CD4-positive, CD25-positive, alpha-beta regulatory T cell (primary cell): ENCODE results near the gene ENC1. TPM values are rescaled to one million over a fixed set of nuclear protein-coding genes. Genes with fewer than 3 reads are reported as not detected.
A peak's percentile ranks its signal among the peaks of the same experiment; 100 is the strongest.

Experiments used
- ATAC-seq, 2 donors: fragments of 150-1000 bp; cut with Tn5 transposase; one replicate each; pipeline ENCODE4 v1.10.0; 2021; ENCODE audit warnings: low read depth in 2 of 2, moderate number of reproducible peaks in 2 of 2, moderate library complexity in 1 of 2
- DNase-seq, 3 donors: peaks; one replicate each; pipeline versions ENCODE4 v3.0.0 to v3.0.0-alpha.2; 2012 to 2022; ENCODE audit warnings: mixed read lengths in 1 of 3
- H3K27ac ChIP-seq: one replicate; pipeline ENCODE4 v1.7.0; 2013; ENCODE audit warnings: mild to moderate bottlenecking, low read length; ENCODE audit not compliant: insufficient read depth, poor library complexity, severe bottlenecking
- H3K27me3 ChIP-seq: one replicate; pipeline ENCODE4 v1.7.0; 2013; ENCODE audit warnings: low read length; ENCODE audit not compliant: control insufficient read depth, insufficient read depth
- H3K36me3 ChIP-seq: one replicate; pipeline ENCODE4 v1.7.0; 2013; ENCODE audit warnings: mild to moderate bottlenecking, low read length, moderate library complexity; ENCODE audit not compliant: control insufficient read depth, insufficient read depth
- H3K4me1 ChIP-seq: 2 replicates; pipeline ENCODE4 v1.7.0; 2013; ENCODE audit warnings: mild to moderate bottlenecking, low read length; ENCODE audit not compliant: insufficient read depth, control insufficient read depth, poor library complexity, severe bottlenecking
- H3K4me3 ChIP-seq: one replicate; pipeline ENCODE4 v1.7.0; 2013; ENCODE audit warnings: low read depth, mild to moderate bottlenecking, low read length, moderate library complexity
- H3K9me3 ChIP-seq, 2 experiments: 1 replicate in 1 of 2; 2 replicates in 1 of 2; pipeline ENCODE4 v1.7.0; 2013; ENCODE audit warnings: low read length in 2 of 2, mild to moderate bottlenecking in 1 of 2, moderate library complexity in 1 of 2; ENCODE audit not compliant: control insufficient read depth in 2 of 2
- H3K27ac Mint-ChIP-seq, 3 donors: one replicate each; pipeline ENCODE4 v1.8.0; 2020 to 2022; ENCODE audit warnings: mild to moderate bottlenecking in 3 of 3, mixed read lengths in 3 of 3, moderate library complexity in 2 of 3
- H3K27me3 Mint-ChIP-seq: one replicate; pipeline ENCODE4 v1.8.0; 2022; ENCODE audit warnings: mild to moderate bottlenecking, mixed read lengths
- H3K36me3 Mint-ChIP-seq: one replicate; pipeline ENCODE4 v1.8.0; 2020; ENCODE audit warnings: mixed read lengths
- H3K4me1 Mint-ChIP-seq, 4 donors: one replicate each; pipeline ENCODE4 v1.8.0; 2020 to 2022; ENCODE audit warnings: mixed read lengths in 4 of 4, mild to moderate bottlenecking in 1 of 4
- H3K4me3 Mint-ChIP-seq, 4 donors: one replicate each; pipeline ENCODE4 v1.8.0; 2020 to 2022; ENCODE audit warnings: mild to moderate bottlenecking in 4 of 4, mixed read lengths in 4 of 4, moderate library complexity in 3 of 4
- H3K9me3 Mint-ChIP-seq, 7 donors: one replicate each; pipeline ENCODE4 v1.8.0; 2020 to 2022; ENCODE audit warnings: mixed read lengths in 7 of 7, mild to moderate bottlenecking in 3 of 7, moderate library complexity in 2 of 7
- polyA plus RNA-seq, 4 donors: library from polyadenylated mRNA; unstranded; fragments of 300-500 nt; fragmentation: Illumina TruSeq; gene quantifications; one replicate each; pipeline ENCODE4 v1.2.3, GENCODE V29; 2021
- total RNA-seq: library from RNA; stranded (reverse); gene quantifications from one replicate; pipeline ENCODE4 v1.2.3, GENCODE V29; 2022

Gene ENC1
- total and polyA plus RNA-seq, 5 donors from 2014 or later, result 0.10 to 6.8 (median 0.48) TPM; not detected in 1

GRCh38 chr5:74582853-74583252 is 57.7 kb downstream of the ENC1 start:
- DNase-seq (no peak), ATAC-seq (no peak)
- H3K9me3 ChIP-seq, result no peaks in the 10 kb centered on the region
- H3K4me1 ChIP-seq, result peaks cover 14% of the 10 kb centered on the region
- H3K27ac Mint-ChIP-seq, result no peak overlapping the region
- no peaks in the 10 kb centered on the region for H3K36me3 Mint-ChIP-seq
- H3K27ac ChIP-seq, result no peak overlapping the region
- no peak overlapping the region for H3K4me3 Mint-ChIP-seq
- H3K9me3 Mint-ChIP-seq, result no peaks in the 10 kb centered on the region
- H3K4me1 Mint-ChIP-seq, result peaks cover 5 to 15% (median 9%) of the 10 kb centered on the region in 4 donors
- H3K4me3 ChIP-seq, result no peak overlapping the region
- no peaks in the 10 kb centered on the region for H3K36me3 ChIP-seq
- H3K27me3 ChIP-seq, result peaks cover 3% of the 10 kb centered on the region
- peaks cover 8% of the 10 kb centered on the region for H3K27me3 Mint-ChIP-seq

GRCh38 chr5:74581988-74582365 is 58.6 kb downstream of the ENC1 start:
- no peak for DNase-seq
- Histone ChIP-seq H3K4me3 (no peak overlapping the region), H3K27ac (no peak overlapping the region), H3K36me3 (no peaks in the 10 kb centered on the region), H3K27me3 (peaks cover 3% of the 10 kb centered on the region), H3K4me1 (peaks cover 20% of the 10 kb centered on the region), H3K9me3 (no peaks in the 10 kb centered on the region)
- H3K9me3 Mint-ChIP-seq, result no peaks in the 10 kb centered on the region
- peaks cover 8 to 21% (median 14%) of the 10 kb centered on the region in 4 donors for H3K4me1 Mint-ChIP-seq
- H3K27me3 Mint-ChIP-seq, result peaks cover 8% of the 10 kb centered on the region
- no peak for ATAC-seq
- no peaks in the 10 kb centered on the region for H3K36me3 Mint-ChIP-seq
- no peak overlapping the region for H3K4me3 Mint-ChIP-seq
- H3K27ac Mint-ChIP-seq, result no peak overlapping the region

DNA sequence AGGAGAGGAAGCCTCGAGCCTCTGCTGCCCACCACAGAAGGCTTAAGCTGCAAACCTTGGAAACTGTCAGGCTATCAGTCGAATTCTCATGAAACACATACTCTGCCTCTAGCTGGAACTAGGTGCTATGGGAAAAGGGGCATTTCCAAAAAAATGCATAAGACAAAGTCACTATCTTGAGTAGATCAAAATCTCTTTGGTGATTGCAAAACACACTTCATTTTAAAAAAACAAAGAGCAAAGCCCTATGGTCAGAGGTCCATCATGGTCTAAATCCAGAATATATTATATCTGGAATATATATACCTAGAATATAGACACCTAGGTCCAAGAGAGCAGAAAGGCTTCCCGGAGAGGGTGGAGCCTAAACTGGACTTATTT is 59.8 kb downstream of the ENC1 start:
- Histone ChIP-seq H3K4me1 (peaks cover 29% of the 10 kb centered on the region), H3K27me3 (peaks cover 3% of the 10 kb centered on the region), H3K4me3 (no peak overlapping the region), H3K9me3 (no peaks in the 10 kb centered on the region), H3K27ac (no peak overlapping the region), H3K36me3 (no peaks in the 10 kb centered on the region)
- ATAC-seq, result no peak
- no peak overlapping the region for H3K4me3 Mint-ChIP-seq
- no peaks in the 10 kb centered on the region for H3K36me3 Mint-ChIP-seq
- peaks cover 8 to 32% (median 21%) of the 10 kb centered on the region in 4 donors for H3K4me1 Mint-ChIP-seq
- no peaks in the 10 kb centered on the region for H3K9me3 Mint-ChIP-seq
- peaks cover 8% of the 10 kb centered on the region for H3K27me3 Mint-ChIP-seq
- DNase-seq, result no peak
- H3K27ac Mint-ChIP-seq, result no peak overlapping the region

DNA sequence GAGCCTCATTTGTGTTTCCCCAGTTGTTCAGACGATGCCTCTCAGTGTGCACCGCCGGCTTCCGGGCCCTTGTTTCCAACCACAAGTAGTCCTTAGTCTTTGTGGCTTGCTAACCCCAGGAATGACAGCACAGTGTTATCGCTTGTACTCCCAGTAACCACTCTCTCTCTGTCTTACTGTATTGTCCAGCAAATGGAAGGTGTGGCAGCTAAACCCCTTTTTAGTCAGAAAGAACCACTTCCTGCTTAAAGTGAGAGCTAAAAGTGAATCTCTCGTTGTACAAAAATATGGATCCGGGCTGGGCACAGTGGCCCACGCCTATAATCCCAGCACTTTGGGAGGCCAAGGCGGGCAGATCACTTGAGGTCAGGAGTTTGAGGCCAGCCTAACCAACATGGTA is 61.3 kb downstream of the ENC1 start:
- peak overlapping the region in 3 of 4 donors; percentile 24 to 55 (median 51) for H3K4me3 Mint-ChIP-seq
- ATAC-seq (peak; percentile 28 to 47), DNase-seq (peak in 2 of 3 donors; percentile 20 to 66)
- no peaks in the 10 kb centered on the region for H3K36me3 ChIP-seq
- peaks cover 7% of the 10 kb centered on the region for H3K27me3 Mint-ChIP-seq
- H3K4me1 ChIP-seq, result peaks cover 34% of the 10 kb centered on the region
- peak overlapping the region; percentile 51 for H3K4me3 ChIP-seq
- H3K9me3 ChIP-seq, result no peaks in the 10 kb centered on the region
- peaks cover 3% of the 10 kb centered on the region for H3K27me3 ChIP-seq
- peak overlapping the region; percentile 22 to 81 (median 40) for H3K27ac Mint-ChIP-seq
- no peaks in the 10 kb centered on the region for H3K36me3 Mint-ChIP-seq
- no peaks in the 10 kb centered on the region for H3K9me3 Mint-ChIP-seq
- H3K27ac ChIP-seq, result no peak overlapping the region
- peaks cover 10 to 34% (median 25%) of the 10 kb centered on the region in 4 donors for H3K4me1 Mint-ChIP-seq

DNA sequence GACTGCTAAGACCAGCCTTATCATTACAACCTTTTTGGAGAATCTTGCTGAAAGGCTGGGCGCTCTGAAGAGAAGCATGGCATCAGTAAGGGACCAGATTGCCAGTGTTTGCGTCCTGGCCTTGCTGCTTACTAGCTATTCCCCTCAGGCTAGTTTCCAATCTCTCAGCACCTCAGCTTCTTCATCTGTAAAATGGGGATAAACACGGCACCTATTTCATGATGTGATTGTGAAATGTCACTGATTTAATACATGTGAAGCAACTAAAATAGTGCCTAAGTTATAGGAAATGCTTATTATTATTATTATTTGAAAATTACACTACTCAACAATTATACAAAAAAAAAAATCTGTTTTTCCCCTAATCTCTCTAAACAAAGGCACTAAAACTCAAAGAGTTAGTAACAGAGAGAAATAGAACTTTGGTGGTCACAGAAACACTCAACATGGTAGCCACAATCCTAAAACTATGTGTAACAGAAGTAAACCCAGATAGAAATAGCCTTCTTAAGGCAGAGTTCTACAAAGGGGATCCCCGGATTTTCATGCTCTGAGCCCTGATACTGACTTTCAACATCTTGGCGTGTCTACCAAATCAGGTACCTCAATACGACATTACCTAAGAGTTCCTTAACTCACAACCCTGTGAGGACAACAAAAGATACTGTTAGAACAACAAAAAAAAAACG is 62.0 kb downstream of the ENC1 start:
- peak overlapping the region in 1 of 4 donors; percentile 24 for H3K4me3 Mint-ChIP-seq
- H3K4me1 Mint-ChIP-seq, result peaks cover 10 to 34% (median 25%) of the 10 kb centered on the region in 4 donors
- peaks cover 34% of the 10 kb centered on the region for H3K4me1 ChIP-seq
- peaks cover 1% of the 10 kb centered on the region for H3K27me3 ChIP-seq
- no peak for ATAC-seq
- no peak for DNase-seq
- H3K36me3 ChIP-seq, result no peaks in the 10 kb centered on the region
- H3K9me3 ChIP-seq, result no peaks in the 10 kb centered on the region
- H3K27ac Mint-ChIP-seq, result peak overlapping the region in 2 of 3 donors; percentile 22 to 81
- no peaks in the 10 kb centered on the region for H3K36me3 Mint-ChIP-seq
- peak overlapping the region; percentile 51 for H3K4me3 ChIP-seq
- no peaks in the 10 kb centered on the region for H3K9me3 Mint-ChIP-seq
- no peak overlapping the region for H3K27ac ChIP-seq
- H3K27me3 Mint-ChIP-seq, result no peaks in the 10 kb centered on the region

Other genes starting within 250 kb of the ENC1 start
- 41.9 TPM for gene HEXB, start 44.5 kb upstream of the ENC1 start, total RNA-seq
- 100 to 1,000 TPM; 102 to 128 (median 120) TPM for gene HEXB, start 44.5 kb upstream of the ENC1 start, polyA plus RNA-seq
- 20.1 TPM for gene GFM2, start 126.4 kb upstream of the ENC1 start, total RNA-seq
- gene GFM2, start 126.4 kb upstream of the ENC1 start, polyA plus RNA-seq, result 10 to 100 TPM in 1 of 4 donors, 1 to 10 TPM in 3; 6.9 to 13.0 (median 9.5) TPM
- 86.2 TPM for gene NSA2, start 126.5 kb upstream of the ENC1 start, total RNA-seq
- gene NSA2, start 126.5 kb upstream of the ENC1 start, polyA plus RNA-seq, result 10 to 100 TPM; 50.9 to 67.0 (median 60.1) TPM
- gene FAM169A, start 225.7 kb upstream of the ENC1 start, total RNA-seq, result 7.4 TPM
- gene FAM169A, start 225.7 kb upstream of the ENC1 start, polyA plus RNA-seq, result 1 to 10 TPM; 2.5 to 6.3 (median 4.5) TPM